ENCODE data around the gene HOXA4.

HOXA4 gene

GRCh38 chr7:27102581-27103442 lies 27.7 kb downstream of the HOXA4 start, which contains the start of gene HOXA2:
HOXA2 (minus strand) TSS chr7:27102683; CDS start chr7:27102500, 183 bp downstream.
- DNase-seq, result no peak

GRCh38 chr7:27101957-27102580 lies 28.5 kb downstream of the HOXA4 start:
- no peak for DNase-seq

- no peak for DNase-seq
Observed at GRCh38 chr7:27101171-27101956, 29.2 kb downstream of the HOXA4 start.

- no peak for DNase-seq
Observed at GRCh38 chr7:27100694-27101170, 29.8 kb downstream of the HOXA4 start.

DNA sequence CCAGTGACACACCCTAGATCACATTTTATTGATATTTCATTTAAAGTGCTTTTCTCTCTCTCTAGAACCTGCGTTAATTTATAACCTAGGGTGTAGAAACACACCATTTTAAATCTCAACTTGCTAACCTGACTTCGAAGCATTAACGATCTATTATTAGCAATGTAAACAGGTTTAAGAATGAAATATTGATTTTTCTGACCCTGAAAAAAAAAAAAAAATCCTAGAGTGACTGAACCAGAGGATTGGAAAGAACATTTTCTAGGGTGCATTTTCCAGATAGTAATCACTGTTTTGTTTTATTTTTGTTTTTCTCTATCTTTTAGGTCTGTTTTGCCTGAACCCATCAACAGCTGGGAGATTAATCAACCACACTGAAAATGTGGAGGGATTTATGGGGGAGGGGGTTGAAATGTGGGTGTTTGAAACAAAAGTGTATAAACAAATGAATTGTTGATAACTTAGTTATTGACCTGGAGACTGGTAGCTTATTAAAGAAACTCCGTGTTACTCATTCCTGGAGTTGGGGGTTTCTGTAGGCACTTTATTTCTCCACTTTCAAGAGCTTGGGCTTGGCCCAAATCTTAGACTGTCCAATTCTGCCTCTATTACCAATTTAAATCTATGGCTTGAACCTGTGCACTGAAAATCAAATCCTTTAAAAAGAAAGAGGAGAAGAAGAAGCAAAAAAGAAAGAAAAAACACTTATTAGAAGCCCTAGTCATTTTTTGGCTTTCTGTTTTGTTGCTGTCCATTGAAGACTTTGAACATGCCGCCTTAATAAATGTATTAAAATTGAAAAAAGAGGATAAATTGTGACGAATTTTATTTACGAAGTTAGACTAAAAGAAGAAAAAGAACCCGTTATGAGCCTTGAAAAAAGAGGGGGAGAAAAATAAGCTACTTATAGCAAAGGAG lies 30.8 kb downstream of the HOXA4 start:
- no peak for DNase-seq

DNA sequence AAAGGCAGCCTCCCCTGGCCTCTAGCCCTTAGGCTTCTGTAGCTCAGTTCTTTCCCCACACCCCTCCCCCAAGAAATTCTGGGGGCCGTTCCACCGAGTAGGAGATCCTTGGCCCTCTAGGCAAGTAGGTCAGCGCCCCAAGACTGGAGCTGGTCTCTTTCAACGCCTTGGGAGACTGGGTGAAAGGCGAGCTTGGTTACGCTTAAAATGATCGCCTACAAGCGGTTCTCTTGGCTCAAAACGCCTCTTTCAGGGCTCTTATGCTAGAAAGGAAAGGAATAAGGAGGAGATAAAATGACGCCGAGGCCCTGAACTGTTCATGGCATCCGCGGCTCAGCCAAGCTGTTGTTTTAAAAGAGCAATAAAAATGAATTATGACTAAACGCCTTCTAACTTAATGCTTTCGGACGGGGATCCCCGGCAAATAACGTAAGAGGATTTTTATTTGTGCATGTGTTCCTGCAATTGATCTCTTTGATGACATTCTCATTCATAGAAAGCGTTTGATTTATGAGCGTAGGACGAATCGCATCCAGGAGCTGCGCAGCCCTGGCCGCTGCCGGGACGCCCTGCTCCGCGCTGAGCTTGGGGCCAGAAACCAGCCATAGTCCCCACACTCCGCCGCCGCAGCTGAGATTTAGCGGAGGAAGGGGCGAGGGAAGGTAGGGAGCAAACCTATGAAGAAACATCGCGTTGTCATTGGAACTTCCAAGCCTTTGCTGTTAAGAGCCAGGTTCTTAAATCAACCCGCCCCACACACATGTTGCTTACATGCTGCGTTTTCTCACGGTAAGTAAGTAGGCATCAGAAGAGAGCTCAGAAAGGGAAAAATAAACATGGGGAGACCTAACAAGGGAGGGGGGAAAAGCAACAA lies 31.7 kb downstream of the HOXA4 start:
- DNase-seq, result no peak

- no peak for DNase-seq
Observed at GRCh38 chr7:27097686-27098577, 32.6 kb downstream of the HOXA4 start.

GRCh38 chr7:27096768-27097514 lies 33.6 kb downstream of the HOXA4 start:
- DNase-seq, result no peak

DNA sequence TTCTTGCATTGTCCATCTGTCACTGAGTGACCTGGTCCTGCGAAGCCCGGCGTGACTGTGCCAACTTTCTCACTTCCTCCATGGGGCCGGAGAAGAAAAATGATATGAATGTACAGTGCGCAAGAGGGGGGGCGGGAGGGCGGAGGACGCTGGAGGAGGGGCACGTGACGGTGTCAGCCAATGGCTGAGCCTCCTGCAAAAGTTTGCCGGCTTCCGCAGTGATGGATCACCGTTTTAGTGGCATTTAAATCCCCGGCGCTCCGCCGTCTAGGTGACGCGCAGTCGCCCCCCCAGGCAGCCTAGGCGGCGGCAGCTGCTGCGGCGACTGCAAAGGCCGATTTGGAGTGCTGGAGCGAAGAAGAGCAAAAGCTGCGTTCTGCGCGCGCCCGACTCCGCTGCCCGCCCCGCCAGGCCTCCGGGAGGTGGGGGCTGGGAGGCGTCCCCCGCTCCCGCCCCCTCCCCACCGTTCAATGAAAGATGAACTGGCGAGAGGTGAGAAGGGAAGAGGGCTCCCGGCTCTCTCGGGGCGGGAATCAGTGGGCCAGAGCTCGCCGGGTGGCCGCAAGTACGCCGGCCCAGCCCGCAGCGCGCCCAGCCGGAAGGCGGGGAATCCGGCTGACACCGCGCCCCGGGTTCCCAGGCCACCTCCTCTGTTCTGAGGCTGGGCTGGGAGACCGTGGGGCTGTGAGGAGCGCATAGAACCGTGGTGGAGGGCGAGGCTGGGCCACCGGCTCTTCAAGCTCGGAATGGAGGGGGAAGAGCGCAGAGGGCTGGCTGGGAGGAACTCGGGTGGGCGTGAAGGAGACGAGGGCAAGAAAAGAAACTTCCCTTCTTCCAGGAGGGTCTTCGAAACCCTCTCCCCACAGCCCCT lies 34.4 kb downstream of the HOXA4 start, which contains the start of gene HOXA1:
Gene HOXA1, minus strand, starts transcription at position 104 of the 871 bp plus-strand sequence. Its CDS starts 88 bp downstream, at position 16.
- no peak for DNase-seq

DNA sequence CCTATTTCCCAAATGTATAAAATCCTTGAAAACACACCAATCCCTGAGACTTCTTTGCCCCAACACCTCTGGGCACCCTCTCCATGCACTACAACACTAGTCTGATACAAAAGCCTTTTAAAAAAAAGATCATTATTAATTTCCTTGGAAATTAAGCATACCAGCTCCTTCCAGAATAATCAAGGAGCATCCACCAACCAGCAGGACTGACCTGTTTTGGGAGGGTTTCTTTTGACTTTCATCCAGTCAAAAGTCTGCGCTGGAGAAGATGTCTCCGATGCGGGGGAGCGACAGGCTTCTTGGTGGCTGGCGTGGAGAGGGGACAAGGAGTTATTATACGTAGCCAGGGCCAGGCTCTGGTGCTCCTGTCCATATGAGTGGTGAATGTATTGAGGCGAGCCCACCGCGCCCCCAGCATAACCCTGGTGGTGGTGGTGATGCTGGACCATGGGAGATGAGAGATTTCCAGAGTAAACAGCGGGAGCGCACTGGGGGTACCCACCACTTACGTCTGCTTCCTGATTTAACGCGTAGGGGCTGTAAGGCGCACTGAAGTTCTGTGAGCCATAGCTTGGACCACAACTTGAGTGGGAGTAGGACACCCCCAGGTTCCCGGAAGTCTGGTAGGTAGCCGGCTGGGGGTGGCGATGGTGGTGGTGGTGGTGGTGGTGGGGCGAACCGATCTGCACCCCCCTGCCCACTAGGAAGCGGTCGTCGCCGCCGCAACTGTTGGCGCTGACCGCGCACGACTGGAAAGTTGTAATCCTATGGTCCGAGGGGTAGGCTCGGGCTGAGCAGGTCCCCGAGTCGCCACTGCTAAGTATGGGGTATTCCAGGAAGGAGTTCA lies 35.3 kb downstream of the HOXA4 start:
- no peak for DNase-seq

DNA sequence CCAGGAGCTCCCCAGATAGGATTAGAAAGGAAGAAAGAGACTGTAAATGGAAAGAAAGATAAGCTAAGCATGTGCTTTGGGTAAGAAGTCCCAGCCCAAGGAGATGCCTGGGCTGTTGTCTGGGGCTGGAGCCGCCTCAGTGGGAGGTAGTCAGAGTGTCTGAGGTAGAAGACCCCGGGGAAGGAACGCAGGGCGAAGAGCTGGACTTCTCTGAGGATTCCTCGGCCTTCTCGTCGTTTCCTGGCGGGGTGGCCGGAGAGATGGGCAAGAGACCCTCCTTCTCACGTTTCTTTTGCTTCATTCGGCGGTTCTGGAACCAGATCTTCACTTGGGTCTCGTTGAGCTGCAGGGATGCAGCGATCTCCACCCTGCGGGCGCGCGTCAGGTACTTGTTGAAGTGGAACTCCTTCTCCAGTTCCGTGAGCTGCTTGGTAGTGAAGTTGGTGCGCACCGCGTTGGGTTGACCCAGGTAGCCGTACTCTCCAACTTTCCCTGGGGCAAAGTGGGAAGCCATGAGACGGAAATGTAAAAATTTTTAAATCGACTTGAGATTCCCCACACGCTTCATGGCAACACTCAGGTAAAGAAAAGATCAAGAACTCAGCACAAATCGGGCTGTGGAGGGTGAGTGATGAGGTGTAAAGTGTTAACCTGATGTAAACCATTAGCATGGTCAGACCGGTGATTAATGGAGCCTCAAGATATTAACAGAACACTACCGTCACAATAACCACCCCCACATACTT lies 36.1 kb downstream of the HOXA4 start:
- no peak for DNase-seq

DNA sequence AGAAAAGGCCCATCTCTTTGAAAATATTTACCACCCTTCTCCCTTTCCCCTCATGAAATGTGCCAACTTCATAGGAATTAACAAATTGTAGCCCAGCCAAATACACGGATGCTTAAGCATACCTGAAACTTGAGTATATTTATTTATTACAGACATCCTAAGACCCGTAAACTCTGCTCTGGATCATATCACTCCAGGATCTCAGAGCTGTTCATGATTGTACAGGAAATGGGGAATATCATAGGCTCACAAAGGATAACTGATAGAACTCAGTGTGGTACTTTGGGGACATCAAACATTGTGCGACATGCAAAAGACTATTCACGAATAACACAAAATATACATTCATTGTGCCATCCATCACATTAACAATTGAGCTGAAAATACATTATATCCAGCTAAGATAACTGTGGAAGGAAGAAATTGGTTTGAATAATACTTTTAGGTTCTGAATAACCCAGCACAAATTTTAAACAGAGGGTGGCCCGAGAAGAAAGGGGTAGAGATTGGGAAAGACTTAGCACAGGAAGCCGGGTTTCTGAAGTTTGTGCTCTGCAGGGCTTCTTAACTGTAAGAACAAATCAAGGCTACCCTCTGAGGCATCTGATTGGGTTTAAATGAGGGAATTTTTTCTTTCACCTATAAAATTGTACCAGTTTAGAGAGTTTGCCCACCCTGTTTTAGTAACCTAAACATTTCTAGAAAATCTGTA lies 37.2 kb downstream of the HOXA4 start:
- DNase-seq, result no peak

- no peak for DNase-seq
Observed at GRCh38 chr7:27092819-27093110, 37.8 kb downstream of the HOXA4 start.

- no peak for DNase-seq
Observed at GRCh38 chr7:27091941-27092818, 38.4 kb downstream of the HOXA4 start.

- no peak for DNase-seq
Observed at GRCh38 chr7:27091105-27091504, 39.5 kb downstream of the HOXA4 start.
